BE2C (cell line): ENCODE measurements around the gene PMS1.

Experiments used
- DNase-seq: peaks from one replicate; pipeline ENCODE4 v3.0.0-alpha.2; 2020
- H3K27me3 ChIP-seq: fragments of 250-450 bp; sonication (Bioruptor Pico); 2 replicates; pipeline ENCODE4 v1.5.1; 2020; ENCODE audit warnings: mild to moderate bottlenecking
- H3K36me3 ChIP-seq: fragments of 250-450 bp; sonication (Bioruptor Pico); 2 replicates; pipeline ENCODE4 v1.5.1; 2020; ENCODE audit warnings: mild to moderate bottlenecking
- H3K4me1 ChIP-seq: fragments of 250-450 bp; sonication (Bioruptor Pico); 2 replicates; pipeline ENCODE4 v1.5.1; 2020
- H3K4me3 ChIP-seq: 2 replicates; pipeline ENCODE4 v1.5.1; 2011; ENCODE audit warnings: low read depth, low read length
- H3K9me3 ChIP-seq: fragments of 250-450 bp; sonication (Bioruptor Pico); 2 replicates; pipeline ENCODE4 v1.5.1; 2020
- CTCF ChIP-seq: IDR thresholded peaks from 2 replicates; pipeline ENCODE4 v1.5.1; 2012; ENCODE audit warnings: mild to moderate bottlenecking, low read depth, low read length

The PMS1 gene

GRCh38 chr2:189802396-189802912 is 18.2 kb downstream of the PMS1 start:
- Histone ChIP-seq H3K9me3 (no peaks in the 10 kb centered on the region), H3K36me3 (peaks cover 23% of the 10 kb centered on the region), H3K4me3 (no peak overlapping the region), H3K4me1 (no peaks in the 10 kb centered on the region), H3K27me3 (no peaks in the 10 kb centered on the region)
- TF ChIP-seq CTCF = no peak
- DNase-seq = no peak

- DNase-seq = no peak
- H3K4me3 ChIP-seq = no peak overlapping the region
- no peaks in the 10 kb centered on the region for H3K4me1 ChIP-seq
- TF ChIP-seq CTCF = no peak
- H3K36me3 ChIP-seq = peaks cover 17% of the 10 kb centered on the region
- H3K9me3 ChIP-seq = no peaks in the 10 kb centered on the region
- no peaks in the 10 kb centered on the region for H3K27me3 ChIP-seq
Observed at GRCh38 chr2:189803431-189803830, 19.2 kb downstream of the PMS1 start.

- TF ChIP-seq CTCF = no peak
- Histone ChIP-seq H3K4me3 (no peak overlapping the region), H3K9me3 (no peaks in the 10 kb centered on the region), H3K4me1 (no peaks in the 10 kb centered on the region), H3K36me3 (peaks cover 7% of the 10 kb centered on the region), H3K27me3 (no peaks in the 10 kb centered on the region)
- DNase-seq = no peak
Observed at GRCh38 chr2:189818249-189819038, 34.2 kb downstream of the PMS1 start.

- Histone ChIP-seq H3K4me3 (no peak overlapping the region), H3K36me3 (peaks cover 4% of the 10 kb centered on the region), H3K4me1 (no peaks in the 10 kb centered on the region), H3K9me3 (no peaks in the 10 kb centered on the region), H3K27me3 (no peaks in the 10 kb centered on the region)
- DNase-seq = no peak
- no peak for TF ChIP-seq CTCF
Observed at GRCh38 chr2:189819297-189819704, 35.1 kb downstream of the PMS1 start.

GRCh38 chr2:189821953-189822748 is 37.9 kb downstream of the PMS1 start:
- Histone ChIP-seq H3K27me3 (no peaks in the 10 kb centered on the region), H3K36me3 (peaks cover 4% of the 10 kb centered on the region), H3K9me3 (no peaks in the 10 kb centered on the region), H3K4me1 (no peaks in the 10 kb centered on the region), H3K4me3 (no peak overlapping the region)
- TF ChIP-seq CTCF = no peak
- no peak for DNase-seq
